Muscle of leg (tissue), 11 donors: ENCODE results near the gene FOXP4. TPM values are rescaled to one million over a fixed set of nuclear protein-coding genes. Genes with fewer than 3 reads are reported as not detected.

ENCODE experiments used
- DNase-seq: peaks from one replicate; pipeline ENCODE4 v3.0.0; 2013
- H3K27ac ChIP-seq: one replicate; pipeline ENCODE4 v1.5.1; 2013; ENCODE audit warnings: mild to moderate bottlenecking, low read length, control low read depth
- H3K27me3 ChIP-seq: one replicate; pipeline ENCODE4 v1.6.1; 2013; ENCODE audit warnings: low read length; ENCODE audit not compliant: control insufficient read depth, insufficient read depth
- H3K36me3 ChIP-seq: one replicate; pipeline ENCODE4 v1.6.1; 2013; ENCODE audit warnings: low read length; ENCODE audit not compliant: control insufficient read depth, insufficient read depth
- H3K4me1 ChIP-seq: one replicate; pipeline ENCODE4 v1.6.1; 2013; ENCODE audit warnings: low read length; ENCODE audit not compliant: control insufficient read depth, insufficient read depth
- H3K4me3 ChIP-seq: one replicate; pipeline ENCODE4 v1.5.1; 2013; ENCODE audit warnings: low read length, control low read depth
- H3K9me3 ChIP-seq: replicated peaks from 2 replicates; pipeline ENCODE4 v1.6.1; 2013; ENCODE audit warnings: low read depth, low read length; ENCODE audit not compliant: control insufficient read depth
- WGBS: methylation state at CpG from one replicate; pipeline ENCODE4 v1.1.5; 2013; ENCODE audit warnings: missing lambda C conversion rate; ENCODE audit not compliant: insufficient coverage; 5-methylcytosine and 5-hydroxymethylcytosine counted together
- polyA plus RNA-seq, 8 donors: library from polyadenylated mRNA; unstranded; fragments of 120-200 nt; gene quantifications; one replicate each; pipeline versions ENCODE4 v1.2.1 to v1.2.3, GENCODE V29; 2013; ENCODE audit warnings: inconsistent platforms in 1 of 8, low replicate concordance in 1 of 8; ENCODE audit not compliant: insufficient read length in 8 of 8, insufficient read depth in 1 of 8
- total RNA-seq: library from RNA; stranded (reverse); fragments of 120-200 nt; gene quantifications from one replicate; pipeline ENCODE4 v1.2.4, GENCODE V29; 2013

The FOXP4 gene
- total and polyA plus RNA-seq, 9 donors, result 3.0 to 25.7 (median 14.3) TPM

- Histone ChIP-seq H3K4me1 (peaks cover 53% of the 10 kb centered on the region), H3K9me3 (no peaks in the 10 kb centered on the region), H3K27ac (no peak overlapping the region), H3K4me3 (no peak overlapping the region), H3K27me3 (peaks cover 11% of the 10 kb centered on the region), H3K36me3 (no peaks in the 10 kb centered on the region)
- peak; percentile 72 for DNase-seq
- WGBS, result 3% methylated on average over 4 of the region's 4 CpGs
These were observed 88.5 kb downstream of the FOXP4 start for GRCh38 chr6:41634657-41635056.

GRCh38 chr6:41635365-41635764 lies 89.2 kb downstream of the FOXP4 start:
- WGBS, result 83% methylated on average over 3 of the region's 6 CpGs
- H3K4me3 ChIP-seq, result no peak overlapping the region
- peaks cover 55% of the 10 kb centered on the region for H3K4me1 ChIP-seq
- no peak overlapping the region for H3K27ac ChIP-seq
- peaks cover 11% of the 10 kb centered on the region for H3K27me3 ChIP-seq
- H3K36me3 ChIP-seq, result no peaks in the 10 kb centered on the region
- DNase-seq, result no peak
- H3K9me3 ChIP-seq, result no peaks in the 10 kb centered on the region

GRCh38 chr6:41636833-41637193 lies 90.6 kb downstream of the FOXP4 start:
- no peaks in the 10 kb centered on the region for H3K9me3 ChIP-seq
- H3K36me3 ChIP-seq, result peaks cover 11% of the 10 kb centered on the region
- DNase-seq, result peak; percentile 45
- H3K27me3 ChIP-seq, result peaks cover 11% of the 10 kb centered on the region
- peaks cover 61% of the 10 kb centered on the region for H3K4me1 ChIP-seq
- peak overlapping the region; percentile 78 for H3K4me3 ChIP-seq
- WGBS, result 14% methylated on average over 31 of the region's 31 CpGs
- H3K27ac ChIP-seq, result no peak overlapping the region

GRCh38 chr6:41637194-41638001 lies 91.2 kb downstream of the FOXP4 start:
- Histone ChIP-seq H3K36me3 (peaks cover 12% of the 10 kb centered on the region), H3K27ac (peak overlapping the region; percentile 89), H3K27me3 (peaks cover 11% of the 10 kb centered on the region), H3K4me1 (peaks cover 67% of the 10 kb centered on the region), H3K9me3 (no peaks in the 10 kb centered on the region), H3K4me3 (peak overlapping the region; percentile 78)
- 3% methylated on average over 31 of the region's 54 CpGs for WGBS
- DNase-seq, result no peak

GRCh38 chr6:41638002-41638934 lies 92.1 kb downstream of the FOXP4 start, which contains the start of gene MDFI:
Gene MDFI (plus strand): TSS chr6:41638468. CDS start chr6:41638750, 282 bp downstream.
- peak within 1 kb of the TSS; percentile 78 for H3K4me3 ChIP-seq
- peak; percentile 93 for DNase-seq
- no peaks in the 10 kb centered on the region for H3K9me3 ChIP-seq
- peak within 1 kb of the TSS; percentile 92 for H3K27ac ChIP-seq
- under 1% methylated on average over 79 of the region's 86 CpGs for WGBS
- peaks cover 76% of the 10 kb centered on the region for H3K4me1 ChIP-seq
- peaks cover 11% of the 10 kb centered on the region for H3K27me3 ChIP-seq
- peaks cover 15% of the 10 kb centered on the region for H3K36me3 ChIP-seq

- peak overlapping the region; percentile 92 for H3K27ac ChIP-seq
- WGBS, result 4% methylated on average over 15 of the region's 40 CpGs
- peaks cover 11% of the 10 kb centered on the region for H3K27me3 ChIP-seq
- peak; percentile 92 for DNase-seq
- peaks cover 15% of the 10 kb centered on the region for H3K36me3 ChIP-seq
- peaks cover 81% of the 10 kb centered on the region for H3K4me1 ChIP-seq
- peak overlapping the region; percentile 78 for H3K4me3 ChIP-seq
- no peaks in the 10 kb centered on the region for H3K9me3 ChIP-seq
These were observed 93.0 kb downstream of the FOXP4 start for GRCh38 chr6:41638935-41639808.

- H3K27me3 ChIP-seq, result peaks cover 11% of the 10 kb centered on the region
- WGBS, result 8% methylated on average over 4 of the region's 8 CpGs
- peaks cover 81% of the 10 kb centered on the region for H3K4me1 ChIP-seq
- H3K27ac ChIP-seq, result peak overlapping the region; percentile 92
- peak; percentile 94 for DNase-seq
- no peaks in the 10 kb centered on the region for H3K9me3 ChIP-seq
- peak overlapping the region; percentile 78 for H3K4me3 ChIP-seq
- H3K36me3 ChIP-seq, result peaks cover 17% of the 10 kb centered on the region
These were observed 93.7 kb downstream of the FOXP4 start for GRCh38 chr6:41639809-41640371.

GRCh38 chr6:41640426-41640825 lies 94.2 kb downstream of the FOXP4 start:
- Histone ChIP-seq H3K36me3 (peaks cover 21% of the 10 kb centered on the region), H3K27ac (peak overlapping the region; percentile 92), H3K9me3 (no peaks in the 10 kb centered on the region), H3K4me3 (peak overlapping the region; percentile 78), H3K4me1 (peaks cover 81% of the 10 kb centered on the region), H3K27me3 (peaks cover 11% of the 10 kb centered on the region)
- 42% methylated on average over 4 of the region's 7 CpGs for WGBS
- peak; percentile 61 for DNase-seq

- H3K9me3 ChIP-seq, result no peaks in the 10 kb centered on the region
- H3K4me1 ChIP-seq, result peaks cover 90% of the 10 kb centered on the region
- H3K36me3 ChIP-seq, result peaks cover 31% of the 10 kb centered on the region
- H3K27me3 ChIP-seq, result peaks cover 11% of the 10 kb centered on the region
- WGBS, result 56% methylated on average over 8 of the region's 9 CpGs
- DNase-seq, result no peak
- H3K27ac ChIP-seq, result no peak overlapping the region
- no peak overlapping the region for H3K4me3 ChIP-seq
These were observed 95.3 kb downstream of the FOXP4 start for GRCh38 chr6:41641352-41641925.
